Measurements from ENCODE around the gene MIER2.

MIER2 gene

DNA sequence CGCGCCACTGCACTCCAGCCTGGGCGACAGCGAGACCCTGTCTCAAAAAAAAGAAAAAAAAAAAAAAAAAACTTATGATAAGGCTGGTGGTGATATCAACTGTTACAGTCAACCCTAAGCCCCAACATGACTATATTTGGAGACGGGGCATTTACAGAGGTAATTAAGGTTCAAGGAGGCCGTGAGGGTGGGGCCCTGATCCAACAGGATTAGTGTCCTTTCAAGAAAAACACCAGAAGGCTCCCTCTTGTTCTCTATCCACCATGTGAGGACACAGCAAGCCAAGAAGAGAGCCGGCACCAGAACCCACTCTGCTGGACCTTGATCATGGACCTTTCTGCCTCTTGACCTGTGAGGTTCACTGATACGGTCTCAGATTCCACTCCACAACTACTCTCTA, 14.1 kb downstream of the MIER2 start:
- DNase-seq (ENCODE audit: low spot score), result no peak

DNA sequence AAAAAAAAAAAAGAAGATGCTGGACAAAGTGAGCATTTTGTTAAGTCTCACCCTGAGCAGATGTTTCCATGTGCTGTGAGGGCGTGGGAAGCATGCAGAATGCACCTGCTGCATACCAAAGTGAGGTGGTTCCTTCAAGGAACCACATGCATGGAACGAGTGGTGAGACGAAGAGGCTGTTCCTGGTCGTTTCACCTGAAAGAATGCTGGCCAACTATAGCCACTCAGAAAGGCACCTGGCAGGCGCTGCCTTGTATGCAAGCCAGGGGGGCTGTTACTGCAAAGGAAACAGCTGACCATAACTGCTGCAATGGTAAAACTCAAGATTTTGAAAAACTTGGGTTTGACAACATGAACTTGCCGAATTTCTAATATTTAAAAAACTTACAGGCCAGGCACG, 14.7 kb downstream of the MIER2 start:
- no peak for DNase-seq (ENCODE audit: low spot score)

DNA sequence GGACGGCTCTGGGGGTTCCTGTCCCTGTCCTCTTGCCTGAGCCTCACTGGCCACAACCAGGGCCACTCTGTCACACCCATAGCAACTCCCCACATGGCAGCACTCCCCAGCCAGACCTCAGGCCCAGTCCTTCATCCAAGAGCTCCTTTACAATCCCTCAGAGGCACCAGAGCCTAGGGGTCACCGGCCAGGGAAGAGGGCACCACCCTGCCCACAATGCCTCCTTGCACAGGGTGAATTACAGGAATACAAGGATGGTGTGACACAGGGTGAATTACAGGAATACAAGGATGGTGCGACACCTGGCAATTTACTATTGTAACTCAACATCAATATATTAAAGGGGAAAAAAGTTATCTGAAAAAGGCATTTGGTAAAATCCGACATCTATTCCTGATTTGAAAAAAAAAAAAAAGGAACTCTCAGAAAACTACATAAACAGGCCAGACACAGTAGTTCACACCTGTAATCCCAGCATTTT, 16.5 kb downstream of the MIER2 start:
- no peak for DNase-seq (ENCODE audit: low spot score)

DNA sequence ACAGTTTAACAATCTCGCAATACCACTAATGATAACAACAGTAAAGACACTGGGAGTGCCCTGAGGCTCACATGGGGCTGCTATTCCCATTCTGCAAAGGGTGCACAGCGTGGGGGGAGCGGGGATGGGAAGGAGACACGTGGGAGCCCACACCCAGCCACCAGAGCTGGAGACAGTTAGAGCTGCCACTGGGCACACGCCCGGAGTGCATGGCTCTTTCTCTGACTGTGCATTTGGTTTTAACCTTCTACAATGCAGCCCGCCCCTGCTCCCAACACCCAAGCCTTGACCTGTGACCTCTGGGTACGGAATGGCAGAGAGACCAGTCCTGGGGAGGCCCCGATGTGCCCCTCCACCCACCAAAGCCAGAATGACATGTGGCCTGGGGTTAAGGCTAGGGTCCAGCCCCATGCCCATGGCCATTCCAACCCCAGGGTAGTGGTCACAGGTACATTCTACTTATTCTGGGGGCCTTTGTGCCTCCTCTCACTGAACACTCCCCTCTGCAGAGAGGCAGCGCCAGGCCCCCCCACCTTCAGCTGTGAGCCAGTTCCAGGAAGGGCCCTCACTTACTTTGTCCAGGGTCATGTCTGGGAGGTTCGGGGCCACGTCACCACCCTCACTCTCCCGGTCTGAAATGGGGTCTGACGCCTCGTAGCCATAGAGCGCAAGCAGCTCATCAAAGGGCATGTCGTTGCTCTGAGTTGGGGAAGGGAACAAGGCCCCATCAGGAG, 17.1 kb downstream of the MIER2 start:
- no peak for DNase-seq (ENCODE audit: low spot score)

DNA sequence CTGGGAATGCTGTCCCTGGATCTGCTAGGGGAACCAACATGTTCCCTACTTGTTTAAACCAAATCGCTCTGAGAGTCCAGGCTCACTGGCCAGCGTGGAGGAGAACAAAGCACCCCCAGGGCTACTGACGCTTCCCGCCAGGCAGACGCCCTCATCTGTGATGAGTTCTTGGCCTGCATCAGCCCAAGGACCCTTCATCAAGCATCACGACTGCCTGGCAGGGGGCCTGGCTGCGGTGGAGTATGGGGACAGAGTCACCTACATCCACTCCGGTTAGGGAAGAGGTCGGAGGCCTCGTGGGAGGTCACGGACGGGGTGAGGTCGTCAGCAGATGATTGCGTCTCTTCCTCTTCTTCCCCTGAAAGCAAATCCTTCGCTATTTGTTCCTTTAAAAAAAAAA, 17.7 kb downstream of the MIER2 start:
- no peak for DNase-seq (ENCODE audit: low spot score)

DNA sequence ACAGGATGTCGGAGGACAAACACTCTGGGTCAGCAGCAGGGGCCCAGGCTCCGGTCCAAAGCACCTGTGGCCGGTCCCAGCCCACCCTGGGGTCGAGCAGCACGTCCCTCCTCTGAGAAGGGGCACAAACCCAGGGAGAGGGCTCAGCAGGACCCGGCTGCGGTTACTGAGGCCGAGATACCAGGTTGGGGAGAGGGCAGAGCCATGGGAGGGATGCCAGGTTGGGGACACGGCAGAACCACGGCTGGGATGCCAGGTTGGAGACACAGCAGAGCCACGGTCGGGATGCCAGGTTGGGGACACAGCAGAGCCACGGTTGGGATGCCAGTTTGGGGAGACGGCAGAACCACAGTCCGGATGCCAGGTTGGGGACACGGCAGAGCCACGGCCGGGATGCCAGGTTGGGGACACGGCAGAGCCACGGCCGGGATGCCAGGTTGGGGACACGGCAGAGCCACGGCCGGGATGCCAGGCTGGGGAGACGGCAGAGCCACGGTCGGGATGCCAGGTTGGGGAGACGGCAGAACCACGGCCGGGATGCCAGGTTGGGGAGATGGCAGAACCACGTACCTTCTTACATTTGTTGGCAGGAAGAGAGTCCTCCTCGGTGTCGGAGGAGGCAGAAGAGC, 18.5 kb downstream of the MIER2 start:
- DNase-seq (ENCODE audit: low spot score), result no peak

DNA sequence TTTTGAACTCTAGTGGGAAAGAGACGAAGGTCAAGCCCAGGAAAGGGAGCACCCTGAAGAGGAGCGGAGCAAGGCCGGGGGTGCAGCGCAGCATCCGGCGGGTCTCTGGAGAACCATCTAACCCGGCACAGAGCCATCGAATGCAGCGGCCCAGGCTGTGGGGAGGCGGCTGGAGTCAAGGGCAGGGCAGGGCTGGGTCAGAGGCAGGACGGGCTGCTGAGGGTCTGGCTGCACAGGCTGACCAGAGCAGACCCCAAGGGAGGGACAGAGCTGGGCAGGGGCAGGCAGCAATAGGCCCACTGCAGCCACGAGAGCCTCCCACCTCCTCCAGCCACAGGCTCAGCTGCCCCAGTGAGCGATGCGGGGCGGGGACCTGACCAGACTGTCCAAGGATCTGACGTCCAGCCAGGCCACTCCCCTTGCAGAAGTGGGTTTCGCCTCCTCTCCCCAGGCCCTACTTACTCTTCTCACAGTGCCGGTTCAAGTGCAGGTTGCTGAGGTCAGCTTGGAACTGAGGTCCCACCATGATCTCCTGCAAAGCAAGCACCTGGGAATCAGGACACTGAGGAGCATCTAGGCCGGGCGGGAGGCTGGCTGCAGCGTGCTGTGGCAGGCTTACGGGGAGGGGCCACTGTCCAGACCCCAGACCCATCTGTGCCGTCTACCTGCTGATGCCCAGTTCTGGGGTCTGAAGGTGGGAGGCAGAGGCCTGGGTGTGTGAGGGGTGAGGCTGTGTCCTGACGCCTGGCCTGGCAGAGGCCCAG, 19.2 kb downstream of the MIER2 start:
- no peak for DNase-seq (ENCODE audit: low spot score)

DNA sequence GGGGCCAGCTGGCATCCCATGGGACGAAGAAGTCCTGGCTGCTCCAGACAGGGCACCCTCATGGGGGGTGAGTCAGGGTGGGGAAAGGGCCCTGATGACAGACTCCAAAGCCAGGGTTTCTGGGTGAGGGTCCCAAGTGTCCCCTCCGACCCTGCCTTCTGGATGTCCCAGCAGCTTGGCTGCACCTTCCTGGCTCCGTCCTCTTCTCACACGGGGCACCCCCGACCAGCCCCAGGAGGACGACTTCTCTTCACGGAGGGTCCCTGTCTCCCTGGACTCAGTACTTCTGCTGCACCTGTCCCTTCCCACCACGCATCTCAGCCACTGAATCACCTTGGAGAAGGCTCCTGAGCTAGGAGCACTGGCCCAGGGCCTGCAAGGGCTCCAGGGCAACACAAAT, 19.9 kb downstream of the MIER2 start:
- DNase-seq (ENCODE audit: low spot score), result no peak

DNA sequence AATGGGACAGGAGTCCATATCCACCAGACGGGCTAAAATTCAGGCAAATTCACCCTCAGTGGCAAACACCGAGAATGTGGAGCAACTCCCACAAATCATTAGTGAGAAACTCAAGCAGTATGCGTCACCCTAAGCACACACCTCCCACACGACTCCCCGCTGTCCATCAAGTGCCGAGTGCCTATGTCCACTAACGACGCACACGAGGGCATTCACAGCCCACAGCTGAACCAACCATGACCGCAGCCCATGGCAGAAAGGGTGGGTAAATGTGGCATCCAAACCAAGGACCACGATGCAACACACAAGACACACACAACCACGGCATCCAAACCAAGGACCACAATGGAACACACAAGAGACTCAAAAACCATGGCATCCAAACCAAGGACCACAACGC, 22.0 kb downstream of the MIER2 start:
- DNase-seq (ENCODE audit: low spot score), result no peak

DNA sequence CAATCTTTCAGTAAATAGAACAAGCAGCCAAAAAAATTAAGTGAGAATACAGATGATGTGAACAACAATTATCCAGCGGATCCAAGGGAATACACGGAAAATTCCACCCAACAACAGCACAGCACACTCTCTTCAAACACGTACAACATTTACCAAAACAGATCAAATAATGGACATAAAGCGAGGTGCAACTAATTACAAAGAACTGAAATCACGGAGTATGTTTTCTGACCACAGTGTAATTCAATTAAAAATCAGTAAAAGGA, 26.2 kb downstream of the MIER2 start:
- no peak for DNase-seq (ENCODE audit: low spot score)

DNA sequence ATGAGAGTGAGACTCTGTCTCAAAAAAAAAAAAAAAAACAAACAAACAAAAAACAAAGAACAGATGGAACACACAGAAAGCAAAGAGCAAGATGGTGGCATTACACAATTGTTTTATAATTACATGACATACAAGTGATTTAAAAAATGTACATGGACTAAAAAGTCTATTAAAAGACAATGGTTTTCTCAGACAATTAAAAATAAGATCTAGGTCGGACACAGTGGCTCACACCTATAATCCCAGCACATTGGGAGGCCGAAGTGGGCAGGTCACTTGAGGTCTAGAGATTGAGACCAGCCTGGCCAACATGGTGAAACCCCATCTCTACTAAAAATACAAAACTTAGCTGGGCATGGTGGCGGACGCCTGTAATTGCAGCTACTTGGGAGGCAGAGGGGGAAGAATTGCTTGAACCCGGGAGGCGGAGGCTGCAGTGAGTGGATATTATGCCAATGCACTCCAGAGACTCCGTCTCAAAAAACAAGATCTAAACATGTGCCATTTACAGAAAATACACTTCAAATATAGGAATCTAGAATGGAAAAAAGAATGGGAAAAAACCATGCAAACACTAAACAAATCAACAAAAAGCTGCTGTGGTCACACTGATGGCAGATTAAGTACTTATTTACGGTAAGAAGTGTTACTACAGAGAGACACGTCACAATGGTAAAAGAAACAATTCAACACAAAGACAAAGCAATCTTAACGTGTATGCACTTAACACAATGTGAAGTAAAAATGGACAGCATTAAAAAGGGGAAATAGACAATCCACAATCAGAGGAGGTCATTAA, 26.7 kb downstream of the MIER2 start:
- DNase-seq (ENCODE audit: low spot score), result no peak

DNA sequence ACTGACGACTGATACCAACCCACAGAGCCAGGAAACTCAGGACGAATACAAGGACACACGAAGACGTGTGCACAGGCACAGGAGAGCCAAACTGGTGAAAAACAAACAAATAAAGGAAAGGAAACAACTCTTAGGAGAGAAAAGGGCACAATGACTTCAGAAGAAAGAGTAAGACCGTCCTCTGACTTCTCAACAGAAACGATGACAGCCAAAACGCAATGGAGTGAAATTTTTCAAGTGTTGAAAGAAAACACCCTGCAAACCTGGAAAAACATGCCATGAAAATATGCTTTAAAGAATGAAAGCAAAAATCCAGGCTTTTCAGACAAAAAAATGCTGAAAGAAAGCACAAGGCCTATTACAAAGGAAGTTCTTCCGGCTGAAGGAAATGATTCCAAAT, 28.8 kb downstream of the MIER2 start:
- no peak for DNase-seq (ENCODE audit: low spot score)

DNA sequence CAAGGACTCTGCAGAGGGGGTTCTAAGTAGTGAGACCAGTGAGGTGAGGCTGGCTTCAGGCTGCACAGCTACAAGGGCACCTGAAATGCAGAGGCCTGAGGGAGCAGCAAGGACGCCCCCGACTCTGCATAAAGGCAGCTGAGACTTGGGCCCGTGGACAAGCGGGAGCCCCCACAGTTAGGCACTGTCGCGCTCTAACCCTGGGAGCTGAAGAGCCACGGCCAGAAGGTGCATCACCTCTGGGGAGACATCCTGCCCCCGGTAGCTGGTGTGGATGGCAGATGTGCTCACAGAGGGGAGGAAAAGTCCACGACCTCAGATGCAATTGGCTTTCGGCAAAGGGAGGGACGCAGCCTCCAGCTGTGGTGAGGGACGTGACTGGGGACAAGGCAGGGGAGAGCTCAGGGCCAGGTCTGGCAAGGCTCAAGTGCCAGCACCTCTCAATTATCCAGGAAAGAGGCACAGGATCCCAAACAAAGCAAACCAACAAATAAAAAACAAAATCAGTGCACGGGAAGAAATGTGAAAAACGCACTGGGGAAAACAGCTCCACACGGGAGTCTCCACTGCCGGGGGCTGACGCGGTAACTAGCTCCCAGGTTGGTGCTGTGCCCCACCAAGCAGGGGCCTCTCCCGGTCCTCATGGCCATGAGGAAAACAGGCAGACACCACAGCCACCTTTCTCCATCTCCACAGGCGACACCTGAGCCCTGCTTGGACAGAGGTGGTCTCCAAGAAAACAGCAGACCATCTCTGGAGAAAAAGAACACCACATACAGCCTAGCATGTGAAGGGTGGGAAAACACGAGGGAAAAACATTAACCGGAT, 30.4 kb downstream of the MIER2 start:
- no peak for DNase-seq (ENCODE audit: low spot score)

DNA sequence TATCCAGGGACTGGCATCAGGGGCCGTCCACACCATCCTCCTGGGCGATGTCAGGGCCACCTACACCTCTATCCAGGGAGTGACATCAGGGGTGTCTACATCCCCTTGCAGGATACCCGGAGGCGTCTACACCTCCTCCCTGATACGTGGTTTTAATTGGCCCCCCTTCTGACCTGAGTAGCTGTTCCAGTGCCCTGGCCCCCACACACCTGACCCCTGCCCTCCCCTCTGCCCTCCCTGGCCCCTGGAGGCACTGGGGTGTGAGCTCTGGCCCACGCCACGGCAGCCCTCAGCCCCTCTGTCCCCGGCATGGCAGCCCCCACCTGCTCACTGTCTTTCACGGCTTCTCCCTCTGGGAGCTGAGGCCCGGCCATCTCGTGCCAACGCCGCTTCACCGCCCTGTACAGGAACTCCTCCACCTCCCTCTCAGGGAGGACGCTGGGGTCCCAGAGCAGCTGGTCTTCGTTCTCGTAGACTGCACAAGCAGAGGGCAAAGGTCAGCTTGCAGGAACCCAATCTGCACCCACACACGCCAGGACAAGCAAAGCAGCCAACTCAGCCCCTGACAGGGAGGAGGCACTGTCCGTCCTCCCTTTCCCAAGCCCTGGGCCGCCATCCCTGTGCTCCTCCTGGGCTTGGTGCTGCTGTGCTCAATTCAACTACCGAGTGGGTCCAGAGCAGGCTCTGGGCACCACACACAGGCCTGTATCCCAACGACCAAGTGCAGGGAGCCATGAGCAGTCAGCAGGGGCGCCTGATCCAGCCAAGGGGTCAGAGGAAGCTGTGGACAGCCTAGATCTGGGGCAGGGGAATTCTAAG, 31.2 kb downstream of the MIER2 start:
- no peak for DNase-seq (ENCODE audit: low spot score)

DNA sequence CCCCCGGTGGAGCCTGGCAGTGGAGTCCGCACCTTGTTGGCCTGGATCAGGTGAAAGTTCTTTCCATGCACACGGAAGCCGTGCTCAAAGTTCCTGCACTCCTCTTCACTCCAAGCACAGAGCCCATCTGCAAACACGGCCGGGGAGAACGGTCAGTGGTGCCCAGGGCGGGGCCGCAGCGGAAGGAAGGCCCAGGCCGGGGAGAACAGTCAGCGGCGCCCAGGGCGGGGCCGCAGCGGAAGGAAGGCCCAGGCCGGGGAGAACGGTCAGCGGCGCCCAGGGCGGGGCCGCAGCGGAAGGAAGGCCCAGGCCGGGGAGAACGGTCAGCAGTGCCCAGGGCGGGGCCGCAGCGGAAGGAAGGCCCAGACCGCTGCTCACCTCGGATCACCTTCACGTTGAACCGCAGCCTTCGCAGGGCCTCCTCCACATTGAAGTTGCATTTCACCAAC, 32.8 kb downstream of the MIER2 start:
- no peak for DNase-seq (ENCODE audit: low spot score)

DNA sequence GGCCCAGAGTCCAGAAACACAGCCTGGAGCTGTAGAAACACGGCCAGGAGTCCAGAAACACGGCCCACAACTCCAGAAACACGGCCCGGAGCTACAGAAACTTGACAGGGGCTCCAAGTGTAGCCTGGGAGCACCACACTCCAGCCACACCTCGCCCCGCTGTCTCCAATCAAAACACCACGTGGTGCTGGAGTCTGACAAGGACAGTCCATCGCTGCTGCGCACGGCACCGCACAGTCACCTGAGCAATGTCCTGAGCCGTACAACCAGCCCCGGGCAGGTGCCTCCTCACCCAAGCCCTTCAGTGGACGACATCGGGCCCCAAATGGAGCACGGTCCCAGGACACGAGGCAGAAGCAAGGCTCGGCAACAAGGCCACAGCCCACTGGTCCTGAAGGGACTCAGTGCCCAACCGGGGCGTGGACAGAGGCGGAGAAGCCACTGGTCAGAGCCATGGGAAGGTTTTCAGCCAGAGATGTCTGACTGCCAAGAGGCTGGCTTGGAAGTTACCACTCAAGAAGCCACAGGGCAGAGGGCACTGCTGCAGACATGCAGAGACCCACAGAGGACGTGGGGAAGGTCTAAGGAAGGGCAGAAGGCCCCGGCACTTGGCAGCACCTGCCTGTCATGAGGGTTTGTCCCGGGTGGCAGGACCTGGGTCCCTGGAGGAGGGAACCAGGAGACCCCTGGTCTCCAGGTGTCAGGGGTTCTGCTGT, 33.7 kb downstream of the MIER2 start:
- no peak for DNase-seq (ENCODE audit: low spot score)

DNA sequence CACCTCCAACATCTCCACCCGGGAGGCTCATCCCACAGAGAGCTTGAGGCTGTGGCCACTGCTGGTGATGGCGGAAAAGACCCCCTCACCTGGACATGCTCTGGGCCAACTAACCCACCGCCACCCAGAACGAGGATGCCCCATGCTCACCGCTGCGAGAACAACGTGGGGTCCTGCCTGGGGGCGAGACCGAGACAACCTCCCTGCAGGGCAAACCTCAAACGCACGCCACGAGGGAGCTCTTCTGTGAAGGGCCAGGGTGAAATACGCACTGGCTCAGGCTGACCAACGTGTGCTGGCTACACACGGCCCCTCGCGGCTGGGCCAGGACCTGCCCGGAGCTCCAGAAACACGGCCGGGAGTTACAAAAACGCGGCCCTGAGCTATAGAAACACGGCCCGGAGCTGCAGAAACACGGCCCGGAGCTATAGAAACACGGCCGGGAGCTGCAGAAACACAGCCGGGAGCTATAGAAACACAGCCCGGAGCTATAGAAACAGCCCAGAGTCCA, 34.4 kb downstream of the MIER2 start:
- DNase-seq (ENCODE audit: low spot score), result no peak

DNA sequence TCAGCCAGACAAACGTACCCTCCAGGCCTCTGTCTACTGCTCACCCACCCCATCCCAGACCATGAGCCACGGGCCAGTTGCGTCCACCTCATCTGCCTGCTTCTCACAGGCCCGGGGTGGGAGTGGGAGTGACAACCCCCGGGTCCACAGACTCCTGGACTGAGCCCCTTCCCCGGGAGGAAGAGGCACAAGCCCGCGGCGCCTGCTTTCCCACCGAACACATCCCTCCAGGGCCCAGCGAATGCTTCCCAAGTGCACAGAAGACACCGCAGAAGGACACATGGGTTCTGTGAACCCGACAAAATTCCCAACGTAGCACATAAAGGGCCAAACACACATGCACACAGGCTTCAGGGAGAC, 35.4 kb downstream of the MIER2 start:
- DNase-seq (ENCODE audit: low spot score), result no peak

DNA sequence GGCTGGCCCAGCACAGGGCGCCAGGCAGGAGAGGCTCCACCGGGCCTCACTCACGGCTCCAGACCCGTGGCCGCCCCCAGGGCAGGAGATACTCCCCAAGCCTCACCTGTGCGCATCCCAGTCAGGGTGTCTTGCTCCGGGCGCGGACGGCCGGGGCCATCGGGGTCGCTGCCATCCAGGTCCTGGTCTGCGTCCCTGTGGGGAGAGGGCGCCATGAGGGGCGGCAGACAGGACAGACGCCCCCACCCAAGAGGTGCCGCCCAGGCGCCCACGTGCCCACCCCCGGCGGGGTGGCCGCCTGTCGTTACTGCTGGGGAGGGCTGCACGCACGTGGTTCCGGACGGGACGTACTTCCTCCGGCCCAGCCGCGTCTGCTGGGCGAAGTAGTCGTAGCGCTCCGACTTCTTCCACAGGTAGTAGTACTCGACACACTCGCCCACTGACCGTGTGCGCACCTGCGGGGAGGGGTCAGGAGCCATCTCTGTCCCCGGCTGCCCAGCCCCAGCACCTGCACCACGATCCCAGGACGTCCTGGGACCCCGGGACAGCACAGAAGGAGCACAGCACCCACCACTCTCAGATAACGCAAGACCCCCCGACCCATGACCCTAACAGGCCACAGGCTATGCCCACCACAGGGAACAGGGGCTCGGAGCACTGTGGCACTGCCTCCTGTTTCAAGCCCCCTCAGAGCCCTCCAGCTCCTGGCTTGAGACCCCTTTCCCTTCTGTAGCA, 36.0 kb downstream of the MIER2 start:
- DNase-seq (ENCODE audit: low spot score), result no peak
